Measurements from ENCODE around the gene TATDN2.

TATDN2 gene, protein sequence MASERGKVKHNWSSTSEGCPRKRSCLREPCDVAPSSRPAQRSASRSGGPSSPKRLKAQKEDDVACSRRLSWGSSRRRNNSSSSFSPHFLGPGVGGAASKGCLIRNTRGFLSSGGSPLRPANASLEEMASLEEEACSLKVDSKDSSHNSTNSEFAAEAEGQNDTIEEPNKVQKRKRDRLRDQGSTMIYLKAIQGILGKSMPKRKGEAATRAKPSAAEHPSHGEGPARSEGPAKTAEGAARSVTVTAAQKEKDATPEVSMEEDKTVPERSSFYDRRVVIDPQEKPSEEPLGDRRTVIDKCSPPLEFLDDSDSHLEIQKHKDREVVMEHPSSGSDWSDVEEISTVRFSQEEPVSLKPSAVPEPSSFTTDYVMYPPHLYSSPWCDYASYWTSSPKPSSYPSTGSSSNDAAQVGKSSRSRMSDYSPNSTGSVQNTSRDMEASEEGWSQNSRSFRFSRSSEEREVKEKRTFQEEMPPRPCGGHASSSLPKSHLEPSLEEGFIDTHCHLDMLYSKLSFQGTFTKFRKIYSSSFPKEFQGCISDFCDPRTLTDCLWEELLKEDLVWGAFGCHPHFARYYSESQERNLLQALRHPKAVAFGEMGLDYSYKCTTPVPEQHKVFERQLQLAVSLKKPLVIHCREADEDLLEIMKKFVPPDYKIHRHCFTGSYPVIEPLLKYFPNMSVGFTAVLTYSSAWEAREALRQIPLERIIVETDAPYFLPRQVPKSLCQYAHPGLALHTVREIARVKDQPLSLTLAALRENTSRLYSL

DNA sequence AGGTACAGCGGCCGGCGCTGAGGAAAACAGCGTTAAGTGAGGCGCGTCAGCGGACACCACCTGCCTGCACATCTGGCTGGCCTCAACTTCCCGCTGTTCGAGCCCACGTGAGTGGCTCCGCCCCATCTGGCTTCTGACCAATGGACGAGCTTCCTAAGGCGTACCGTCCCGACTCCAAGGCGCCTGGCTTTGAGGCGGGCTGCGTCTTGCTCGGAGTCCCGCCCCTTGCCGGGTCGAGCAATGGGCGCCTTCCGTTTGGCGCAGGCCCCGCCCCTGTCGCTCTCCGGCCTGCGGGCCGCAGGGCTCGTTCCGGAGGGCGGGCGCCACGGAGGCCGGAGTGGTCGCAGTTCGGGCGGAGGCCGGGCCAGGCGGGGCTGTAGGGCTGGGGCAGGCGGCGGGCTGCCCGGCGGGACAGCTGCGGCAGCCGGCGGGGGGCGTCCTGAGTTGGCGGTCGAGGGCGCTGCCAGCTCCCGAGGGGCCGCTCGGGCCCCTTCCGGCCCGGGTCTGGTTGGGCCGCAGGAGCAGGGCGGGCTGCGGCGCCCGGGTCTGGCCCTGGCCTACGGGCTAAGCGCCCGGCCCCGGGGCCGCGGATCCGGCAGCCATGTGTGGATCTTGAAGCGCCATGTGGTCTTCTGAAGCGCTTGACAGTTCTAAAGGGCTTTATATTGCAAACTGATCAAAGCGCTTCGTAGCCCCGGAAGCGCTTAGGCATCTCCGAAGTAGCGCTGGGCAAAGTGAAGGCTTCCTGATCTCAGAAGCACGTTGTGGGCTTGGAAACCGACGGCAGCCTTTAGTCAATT is at the start of gene TATDN2:
Gene TATDN2, plus strand, starts transcription at position 276 of the 800 bp plus-strand sequence. CDS start 742 bp downstream, outside the sequence.
- H3K4me3 ChIP-seq (ENCODE audit: low read length): peak within 1 kb of the TSS; percentile 95
- H3K9ac ChIP-seq (ENCODE audit: low read depth, low read length): peak within 1 kb of the TSS; percentile 89
- peaks cover 12% of the 10 kb centered on the region for H3K36me3 ChIP-seq (ENCODE audit: insufficient read depth, low read depth, low read length)
- peaks cover 8% of the 10 kb centered on the region; the same call in 1 of the 2 replicates for H3K4me1 ChIP-seq (ENCODE audit: insufficient read depth, low read length)
- peak within 1 kb of the TSS; percentile 14 for H3K27ac ChIP-seq (ENCODE audit: low read length)
- H3K27me3 ChIP-seq (ENCODE audit: insufficient read depth, low read length): no peaks in the 10 kb centered on the region; the same call in 1 of the 2 replicates
- H3K9me3 ChIP-seq (ENCODE audit: insufficient read depth, low read depth, low read length): peaks cover 20% of the 10 kb centered on the region; the same call in 1 of the 2 replicates

DNA sequence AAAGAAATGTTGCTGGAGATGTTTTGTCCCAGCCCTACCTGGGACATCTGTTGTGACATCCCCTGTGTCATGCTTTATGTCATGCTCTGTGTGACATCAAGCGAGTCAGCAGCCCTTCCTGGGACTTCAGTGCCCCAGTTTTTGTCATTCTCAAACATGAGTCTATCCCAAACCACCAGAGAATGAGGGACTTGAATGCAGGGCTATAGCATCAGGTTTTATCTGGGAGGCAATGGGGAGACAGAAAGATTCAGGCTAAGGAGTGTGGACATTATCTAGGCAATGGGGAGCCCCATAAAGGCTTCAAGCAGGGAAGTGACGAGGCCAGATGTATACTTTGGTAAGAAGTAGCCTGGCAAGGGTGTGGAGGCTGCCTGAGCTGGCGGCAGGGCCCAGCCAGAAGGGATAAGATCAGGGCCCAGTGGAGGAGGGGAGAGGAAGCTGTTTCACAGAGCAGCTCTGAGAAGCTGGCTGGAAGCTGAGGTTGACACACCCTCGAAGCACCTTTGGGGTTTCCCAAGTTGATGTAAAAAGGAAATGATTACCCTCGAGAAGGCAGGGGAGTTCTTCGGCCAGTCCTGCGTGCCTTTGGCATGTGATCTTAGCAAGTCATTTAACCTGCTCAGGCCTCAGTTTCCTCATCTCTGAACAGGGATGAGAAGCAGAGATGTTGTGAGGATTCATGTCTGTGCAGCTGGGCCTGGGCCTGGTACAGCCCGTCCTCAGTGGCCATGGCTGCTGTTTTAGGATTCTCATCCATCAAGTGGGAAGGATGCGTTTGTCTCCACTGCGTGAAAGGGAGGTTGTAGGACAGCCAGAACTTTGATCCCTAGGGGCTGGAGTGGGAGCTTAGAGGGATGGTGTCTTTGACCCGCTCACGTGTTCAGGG is 49.3 kb upstream of the TATDN2 start:
- no peaks in the 10 kb centered on the region for H3K27me3 ChIP-seq (ENCODE audit: insufficient read depth, low read length)
- H3K27ac ChIP-seq (ENCODE audit: low read length): no peak overlapping the region
- H3K9ac ChIP-seq (ENCODE audit: low read depth, low read length): no peak overlapping the region
- H3K36me3 ChIP-seq (ENCODE audit: insufficient read depth, low read depth, low read length): no peaks in the 10 kb centered on the region
- H3K4me3 ChIP-seq (ENCODE audit: low read length): no peak overlapping the region
- no peaks in the 10 kb centered on the region for H3K4me1 ChIP-seq (ENCODE audit: insufficient read depth, low read length)
- H3K9me3 ChIP-seq (ENCODE audit: insufficient read depth, low read depth, low read length): no peaks in the 10 kb centered on the region

DNA sequence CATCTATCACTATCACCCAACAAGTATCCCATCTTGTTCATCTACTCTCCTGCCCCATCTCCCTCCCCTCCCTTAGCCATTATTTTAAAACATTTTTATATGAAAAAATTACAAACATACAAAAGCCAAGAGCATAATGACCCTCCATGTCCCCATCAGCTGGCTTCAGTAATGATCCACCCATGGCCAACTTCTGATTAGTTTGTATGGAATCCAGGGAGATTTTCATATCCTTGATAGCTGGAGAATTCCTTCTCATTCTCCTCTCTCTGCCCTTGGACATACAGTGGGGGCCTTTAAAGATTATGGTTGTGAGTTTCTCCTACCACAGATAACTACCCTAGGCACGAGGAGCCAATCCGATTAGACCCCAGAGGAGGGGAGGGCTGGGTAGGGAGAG is 43.3 kb upstream of the TATDN2 start:
- no peaks in the 10 kb centered on the region for H3K4me1 ChIP-seq (ENCODE audit: insufficient read depth, low read length)
- H3K9ac ChIP-seq (ENCODE audit: low read depth, low read length): no peak overlapping the region

DNA sequence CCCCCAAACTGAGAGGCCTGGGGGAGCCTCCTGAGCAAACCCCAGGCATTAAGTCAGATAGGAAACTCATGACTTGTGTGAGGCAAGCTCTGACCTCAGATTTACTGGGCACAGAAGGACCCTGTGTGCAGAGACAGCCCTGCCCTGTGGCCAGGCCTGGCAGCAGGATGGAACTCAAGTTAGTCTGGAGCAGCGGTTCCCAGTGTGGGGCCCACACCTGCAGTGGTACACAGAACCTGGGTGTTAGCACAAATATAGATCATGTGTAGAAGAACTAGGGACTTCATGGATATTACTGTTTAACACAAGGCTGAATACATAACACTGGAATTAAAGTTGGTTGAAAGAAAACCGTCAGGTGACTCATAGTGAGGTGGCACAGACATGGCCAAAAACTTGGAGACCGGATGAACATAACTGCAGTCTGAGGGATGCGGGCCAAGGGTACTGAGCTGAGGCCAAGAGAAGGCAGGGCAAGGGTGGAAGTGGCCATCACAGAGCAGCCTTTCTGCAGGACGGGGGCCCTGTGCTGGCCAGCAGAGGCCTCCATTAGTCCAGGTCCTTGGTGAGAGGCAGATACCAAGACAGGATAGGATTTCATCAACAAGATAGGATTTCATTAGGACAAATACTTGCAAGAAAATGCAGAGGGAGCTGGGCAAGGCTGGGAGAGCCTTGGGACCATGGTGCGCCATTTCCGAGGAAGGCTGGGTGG is 42.7 kb upstream of the TATDN2 start:
- no peaks in the 10 kb centered on the region for H3K9me3 ChIP-seq (ENCODE audit: insufficient read depth, low read depth, low read length)
- no peaks in the 10 kb centered on the region for H3K27me3 ChIP-seq (ENCODE audit: insufficient read depth, low read length)
- no peak overlapping the region for H3K27ac ChIP-seq (ENCODE audit: low read length)
- no peak overlapping the region for H3K9ac ChIP-seq (ENCODE audit: low read depth, low read length)
- H3K4me3 ChIP-seq (ENCODE audit: low read length): no peak overlapping the region
- H3K4me1 ChIP-seq (ENCODE audit: insufficient read depth, low read length): no peaks in the 10 kb centered on the region
- H3K36me3 ChIP-seq (ENCODE audit: insufficient read depth, low read depth, low read length): no peaks in the 10 kb centered on the region

More for the DNA sequence above, 43.3 kb upstream of the TATDN2 start:
- Histone ChIP-seq H3K36me3 (ENCODE audit: insufficient read depth, low read depth, low read length) (no peaks in the 10 kb centered on the region), H3K9me3 (ENCODE audit: insufficient read depth, low read depth, low read length) (no peaks in the 10 kb centered on the region), H3K27ac (ENCODE audit: low read length) (no peak overlapping the region), H3K27me3 (ENCODE audit: insufficient read depth, low read length) (no peaks in the 10 kb centered on the region), H3K4me3 (ENCODE audit: low read length) (no peak overlapping the region)

DNA sequence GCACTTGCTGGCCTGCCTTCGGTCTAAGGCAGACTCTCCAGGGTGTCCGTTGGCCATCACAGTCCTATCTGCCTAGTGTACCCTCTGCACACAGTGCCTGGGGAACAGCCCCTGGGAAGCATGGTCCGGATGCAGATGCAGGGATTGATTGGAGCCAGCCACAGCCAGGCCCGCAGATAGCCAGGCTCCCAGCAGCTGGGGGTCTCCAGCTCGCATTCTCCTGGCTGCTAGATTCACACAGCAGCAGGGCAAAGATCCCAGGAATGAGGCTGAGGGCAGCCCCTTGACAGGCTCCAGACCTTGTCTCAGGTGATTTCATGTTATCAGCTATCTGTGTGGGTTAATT is 42.1 kb upstream of the TATDN2 start:
- no peak overlapping the region for H3K4me3 ChIP-seq (ENCODE audit: low read length)
- no peak overlapping the region for H3K27ac ChIP-seq (ENCODE audit: low read length)
- H3K36me3 ChIP-seq (ENCODE audit: insufficient read depth, low read depth, low read length): no peaks in the 10 kb centered on the region
- H3K27me3 ChIP-seq (ENCODE audit: insufficient read depth, low read length): no peaks in the 10 kb centered on the region
- no peaks in the 10 kb centered on the region for H3K9me3 ChIP-seq (ENCODE audit: insufficient read depth, low read depth, low read length)
- no peak overlapping the region for H3K9ac ChIP-seq (ENCODE audit: low read depth, low read length)
- no peaks in the 10 kb centered on the region for H3K4me1 ChIP-seq (ENCODE audit: insufficient read depth, low read length)

DNA sequence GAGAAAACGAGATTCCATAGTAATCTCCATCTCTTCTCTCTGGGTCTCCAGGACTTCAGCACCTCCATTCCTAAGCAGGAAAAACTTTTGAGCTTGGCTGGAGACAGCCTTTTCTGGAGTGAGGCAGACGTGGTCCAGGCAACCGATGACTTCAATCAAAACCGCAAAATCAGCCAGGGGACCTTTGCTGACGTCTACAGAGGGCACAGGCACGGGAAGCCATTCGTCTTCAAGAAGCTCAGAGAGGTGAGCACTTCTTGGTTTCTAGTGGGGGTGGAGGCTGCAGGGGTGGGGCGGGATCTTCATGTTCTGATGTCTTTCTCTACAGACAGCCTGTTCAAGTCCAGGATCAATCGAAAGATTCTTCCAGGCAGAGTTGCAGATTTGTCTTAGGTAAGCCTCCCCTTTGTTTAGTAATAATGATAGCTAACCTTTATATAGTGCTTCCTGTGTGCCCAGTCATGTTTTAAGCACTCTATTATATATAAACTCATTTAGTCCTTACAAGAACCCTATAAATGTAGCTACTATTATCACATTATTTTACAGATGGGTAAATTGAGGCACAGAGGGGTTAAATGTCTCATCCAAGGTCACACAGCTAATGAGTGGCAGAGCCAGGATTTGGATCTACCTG is 35.0 kb upstream of the TATDN2 start:
- H3K9ac ChIP-seq (ENCODE audit: low read depth, low read length): no peak overlapping the region
- no peak overlapping the region for H3K4me3 ChIP-seq (ENCODE audit: low read length)
- no peak overlapping the region for H3K27ac ChIP-seq (ENCODE audit: low read length)
- no peaks in the 10 kb centered on the region for H3K27me3 ChIP-seq (ENCODE audit: insufficient read depth, low read length)
- no peaks in the 10 kb centered on the region for H3K4me1 ChIP-seq (ENCODE audit: insufficient read depth, low read length)
- H3K9me3 ChIP-seq (ENCODE audit: insufficient read depth, low read depth, low read length): no peaks in the 10 kb centered on the region
- H3K36me3 ChIP-seq (ENCODE audit: insufficient read depth, low read depth, low read length): no peaks in the 10 kb centered on the region

DNA sequence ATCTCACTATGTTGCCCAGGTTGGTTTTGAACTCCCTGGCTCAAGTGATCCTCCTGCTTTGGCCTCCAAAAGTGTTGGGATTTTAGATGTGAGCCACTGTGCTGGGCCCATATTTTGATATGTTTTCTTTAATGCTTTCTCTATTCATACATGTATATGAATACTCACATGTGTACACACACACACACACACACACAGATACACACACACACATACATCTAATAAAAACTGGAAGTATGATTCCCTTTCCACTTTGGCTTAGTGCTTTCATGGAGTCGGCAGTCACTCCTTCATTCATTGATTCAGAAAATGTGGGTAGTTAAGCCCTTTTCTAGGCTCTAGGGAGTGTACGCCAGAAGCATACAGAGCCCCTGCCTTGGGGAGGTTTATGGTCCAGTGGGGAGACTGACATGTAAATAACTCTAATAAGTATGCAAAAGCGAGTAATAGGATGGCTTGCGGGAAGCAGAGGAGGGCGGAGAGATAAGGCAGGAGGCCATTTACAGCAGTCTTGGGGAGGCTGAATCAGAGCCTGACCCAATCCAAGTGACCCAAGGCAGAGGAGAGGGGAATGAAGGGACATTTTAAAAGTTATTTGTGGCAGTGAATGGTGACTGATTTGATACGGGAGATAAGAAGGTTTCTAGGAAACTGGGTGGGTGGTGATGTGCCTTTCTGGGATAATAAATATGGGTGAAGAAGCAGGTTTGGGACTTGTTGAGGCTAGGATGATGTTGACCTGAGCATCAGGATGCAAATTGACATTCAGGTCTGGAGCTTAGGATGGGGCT is 32.5 kb upstream of the TATDN2 start:
- H3K4me3 ChIP-seq (ENCODE audit: low read length): no peak overlapping the region
- H3K36me3 ChIP-seq (ENCODE audit: insufficient read depth, low read depth, low read length): no peaks in the 10 kb centered on the region
- H3K9ac ChIP-seq (ENCODE audit: low read depth, low read length): no peak overlapping the region
- H3K4me1 ChIP-seq (ENCODE audit: insufficient read depth, low read length): no peaks in the 10 kb centered on the region
- H3K27ac ChIP-seq (ENCODE audit: low read length): no peak overlapping the region
- no peaks in the 10 kb centered on the region for H3K27me3 ChIP-seq (ENCODE audit: insufficient read depth, low read length)
- no peaks in the 10 kb centered on the region for H3K9me3 ChIP-seq (ENCODE audit: insufficient read depth, low read depth, low read length)

DNA sequence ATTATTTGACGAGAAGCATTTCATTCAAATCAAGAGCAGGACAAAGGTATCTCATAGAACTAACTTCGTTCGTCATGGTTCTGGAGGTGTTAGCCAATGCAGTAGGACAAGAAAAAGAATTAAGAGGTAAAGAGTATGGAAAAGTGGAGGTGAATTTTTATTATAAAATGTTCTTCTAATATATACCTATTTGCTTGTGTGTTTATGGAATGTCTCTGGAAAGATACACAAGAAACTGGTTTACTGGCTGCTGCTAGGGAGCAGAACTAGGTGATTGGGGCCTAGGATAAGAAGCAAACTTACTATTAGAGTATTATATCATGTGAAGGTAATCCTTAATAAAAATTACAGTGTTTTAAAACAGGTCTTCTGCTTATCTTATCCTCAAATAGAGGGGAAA is 30.9 kb upstream of the TATDN2 start:
- Histone ChIP-seq H3K36me3 (ENCODE audit: insufficient read depth, low read depth, low read length) (no peaks in the 10 kb centered on the region), H3K27me3 (ENCODE audit: insufficient read depth, low read length) (no peaks in the 10 kb centered on the region), H3K27ac (ENCODE audit: low read length) (no peak overlapping the region), H3K4me3 (ENCODE audit: low read length) (no peak overlapping the region), H3K9ac (ENCODE audit: low read depth, low read length) (no peak overlapping the region), H3K9me3 (ENCODE audit: insufficient read depth, low read depth, low read length) (no peaks in the 10 kb centered on the region), H3K4me1 (ENCODE audit: insufficient read depth, low read length) (no peaks in the 10 kb centered on the region)

DNA sequence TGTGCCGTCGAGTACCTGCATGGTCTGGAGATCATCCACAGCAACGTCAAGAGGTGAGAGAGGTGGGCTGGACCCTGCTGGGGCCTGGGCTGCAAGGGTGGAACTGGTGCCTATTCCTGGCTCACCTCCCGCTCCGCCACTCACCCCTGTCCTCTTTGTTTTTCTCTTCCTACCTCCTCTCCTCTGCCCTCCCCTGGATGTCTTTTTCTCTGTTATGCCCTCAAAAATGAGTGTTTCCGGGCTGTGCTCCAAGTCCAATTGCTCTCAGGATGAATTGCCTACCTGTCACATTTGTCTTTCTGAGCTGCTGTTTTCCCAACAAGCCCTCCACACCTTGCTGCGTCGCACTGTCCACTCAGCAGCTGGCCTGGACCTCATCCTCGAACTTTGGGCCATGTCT is 28.5 kb upstream of the TATDN2 start:
- no peak overlapping the region for H3K4me3 ChIP-seq (ENCODE audit: low read length)
- no peak overlapping the region for H3K27ac ChIP-seq (ENCODE audit: low read length)

More for the DNA sequence above, 28.5 kb upstream of the TATDN2 start:
- no peaks in the 10 kb centered on the region for H3K4me1 ChIP-seq (ENCODE audit: insufficient read depth, low read length)
- H3K27me3 ChIP-seq (ENCODE audit: insufficient read depth, low read length): no peaks in the 10 kb centered on the region
- H3K9me3 ChIP-seq (ENCODE audit: insufficient read depth, low read depth, low read length): no peaks in the 10 kb centered on the region
- no peaks in the 10 kb centered on the region for H3K36me3 ChIP-seq (ENCODE audit: insufficient read depth, low read depth, low read length)
- no peak overlapping the region for H3K9ac ChIP-seq (ENCODE audit: low read depth, low read length)
